LNCaP clone FGC (cell line): ENCODE measurements around the gene DNAJB9.
"Not testable (repeated sequence)": the region's sequence is repeated elsewhere in the genome, so short reads cannot be mapped to it uniquely, and the experiment has no call there.

ENCODE experiments used
- DNase-seq: peaks from one replicate; pipeline ENCODE4 v3.0.0-alpha.2; 2011; ENCODE audit warnings: low read depth
- H3K4me3 ChIP-seq: 2 replicates; pipeline ENCODE4 v1.5.1; 2011; ENCODE audit warnings: mild to moderate bottlenecking, low read depth, low read length, control low read depth
- CTCF ChIP-seq: IDR thresholded peaks from 2 replicates; pipeline ENCODE4 v1.5.1; 2012; ENCODE audit warnings: mild to moderate bottlenecking; ENCODE audit not compliant: control insufficient read depth, insufficient read depth; ENCODE audit errors: extremely low read depth

Gene DNAJB9

GRCh38 chr7:108529341-108529740, 40.3 kb upstream of the DNAJB9 start:
- no peak overlapping the region for H3K4me3 ChIP-seq
- no peak for TF ChIP-seq CTCF
- no peak for DNase-seq

- TF ChIP-seq CTCF: no peak
- H3K4me3 ChIP-seq: no peak overlapping the region
- no peak for DNase-seq
Observed at GRCh38 chr7:108533712-108534111, 36.0 kb upstream of the DNAJB9 start.

GRCh38 chr7:108535257-108535656, 34.4 kb upstream of the DNAJB9 start:
- no peak for TF ChIP-seq CTCF
- no peak for DNase-seq
- H3K4me3 ChIP-seq: no peak overlapping the region

GRCh38 chr7:108535744-108536143, 33.9 kb upstream of the DNAJB9 start:
- no peak for TF ChIP-seq CTCF
- no peak overlapping the region for H3K4me3 ChIP-seq
- no peak for DNase-seq

GRCh38 chr7:108537229-108537628, 32.4 kb upstream of the DNAJB9 start:
- no peak overlapping the region for H3K4me3 ChIP-seq
- no peak for TF ChIP-seq CTCF
- DNase-seq: no peak

GRCh38 chr7:108538236-108538635, 31.4 kb upstream of the DNAJB9 start:
- not testable (repeated sequence) for DNase-seq, H3K4me3 ChIP-seq

GRCh38 chr7:108538685-108539084, 31.0 kb upstream of the DNAJB9 start:
- not testable (repeated sequence) for H3K4me3 ChIP-seq, DNase-seq

- H3K4me3 ChIP-seq: no peak overlapping the region
- no peak for DNase-seq
- no peak for TF ChIP-seq CTCF
Observed at GRCh38 chr7:108541478-108541877, 28.2 kb upstream of the DNAJB9 start.

- DNase-seq, H3K4me3 ChIP-seq: not testable (repeated sequence)
Observed at GRCh38 chr7:108548141-108548896, 21.4 kb upstream of the DNAJB9 start.

GRCh38 chr7:108556665-108557064, 13.0 kb upstream of the DNAJB9 start:
- not testable (repeated sequence) for H3K4me3 ChIP-seq, DNase-seq
